Cerebellar cortex (tissue), 1 donor: ENCODE measurements around the gene CADPS.

Experiments
- DNase-seq: peaks from one replicate; pipeline ENCODE4 v3.0.0-alpha.2; 2015; ENCODE audit warnings: low spot score

CADPS gene

DNA sequence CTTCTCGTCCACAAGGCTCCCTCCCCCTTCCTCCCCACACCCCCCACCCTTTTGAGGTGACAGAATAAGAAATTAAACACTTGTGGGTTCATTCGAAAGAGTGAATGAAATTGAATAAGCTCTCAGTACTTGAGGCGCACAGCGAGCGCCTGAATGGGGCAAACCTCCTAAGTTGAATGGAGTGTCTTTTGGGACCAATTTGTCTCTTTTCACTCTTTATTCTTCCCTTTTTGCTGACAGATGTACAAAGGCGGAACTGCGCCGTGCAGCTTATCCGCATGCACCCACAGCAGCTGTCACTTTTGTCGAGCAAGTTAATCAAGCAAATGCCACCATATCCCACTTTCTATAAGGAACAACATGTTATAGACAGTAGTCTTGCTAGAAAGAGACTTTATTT is 454.0 kb downstream of the CADPS start:
- DNase-seq = no peak

DNA sequence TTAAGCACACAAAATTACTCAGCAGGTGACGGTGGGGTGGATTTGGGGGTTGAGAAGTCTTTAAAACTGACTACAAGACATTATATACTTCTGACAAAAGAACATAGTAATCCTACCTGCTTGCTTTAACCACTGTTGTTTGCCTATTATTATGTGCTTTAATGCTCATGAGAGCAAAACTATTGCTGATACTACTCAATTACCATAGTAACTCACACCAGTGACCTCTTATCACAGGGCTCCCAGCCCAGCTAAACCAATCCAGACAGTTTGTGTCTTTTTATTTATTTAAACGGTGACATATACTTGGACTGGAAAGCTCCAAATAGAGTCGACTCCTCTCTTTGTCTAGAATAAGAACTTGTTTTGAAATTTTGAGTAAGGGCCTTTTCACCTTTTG is 459.1 kb downstream of the CADPS start:
- DNase-seq = peak; percentile 3

GRCh38 chr3:62415312-62415801 is 459.9 kb downstream of the CADPS start:
- peak; percentile 90 for DNase-seq

DNA sequence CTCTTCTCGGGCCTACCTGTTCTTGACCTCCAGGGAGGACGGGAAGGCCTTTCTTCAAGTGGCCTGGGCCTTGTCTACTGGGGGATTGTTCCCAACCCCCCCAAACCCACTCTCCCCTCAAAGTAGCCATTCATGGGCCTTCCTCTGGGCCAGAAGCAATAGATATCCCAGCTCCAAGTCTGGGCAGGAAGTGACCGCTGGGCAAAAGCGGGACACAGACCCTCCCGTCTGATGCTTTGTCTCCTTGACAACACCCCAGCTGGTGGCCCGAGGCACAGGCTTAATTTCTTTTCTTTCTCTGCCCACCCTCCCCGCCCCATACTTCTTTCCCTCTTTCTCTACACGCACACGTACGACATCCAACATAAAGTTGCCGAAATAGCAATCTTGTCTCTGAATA is 460.4 kb downstream of the CADPS start:
- no peak for DNase-seq

GRCh38 chr3:62413687-62414086 is 461.5 kb downstream of the CADPS start:
- DNase-seq = no peak

- no peak for DNase-seq
Measured at GRCh38 chr3:62406945-62407344, 468.3 kb downstream of the CADPS start.

DNA sequence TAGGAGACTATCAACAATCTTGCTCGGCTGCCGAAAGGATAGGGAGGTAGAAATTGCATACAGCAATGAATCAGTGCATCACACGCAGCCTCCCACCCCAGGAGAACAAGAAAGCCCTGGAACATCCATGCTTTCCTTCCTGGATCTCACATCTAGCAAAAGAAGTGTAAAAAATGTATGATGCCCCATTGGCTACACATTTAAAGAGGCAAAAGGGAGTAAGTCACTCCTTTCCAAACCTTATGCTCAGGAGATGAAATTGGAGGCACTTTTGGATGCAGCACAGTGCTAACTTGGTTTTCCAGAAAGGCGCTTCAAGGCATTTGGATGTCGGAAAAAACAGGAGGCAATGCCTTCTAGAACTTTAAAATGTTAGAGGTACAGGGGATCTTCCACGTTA is 469.6 kb downstream of the CADPS start:
- no peak for DNase-seq

DNA sequence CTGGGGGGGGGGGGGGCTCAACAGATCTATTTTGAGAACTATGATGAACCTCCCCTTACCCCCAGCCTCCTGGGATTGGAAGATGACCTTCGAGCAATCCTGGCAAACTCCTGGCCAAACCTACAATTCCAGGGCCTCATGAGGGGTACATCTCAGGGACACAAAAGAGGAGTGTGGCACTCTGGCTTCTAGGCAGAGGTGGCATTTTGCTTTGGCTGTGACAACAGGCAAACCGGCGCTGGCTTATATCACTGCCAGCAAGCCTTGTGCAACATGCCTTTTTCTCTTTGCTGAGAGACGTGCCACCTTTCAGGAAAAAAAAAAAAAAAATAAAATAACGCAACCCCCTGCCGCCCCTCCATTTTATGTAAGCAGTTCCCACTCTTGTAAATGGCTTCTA is 470.1 kb downstream of the CADPS start:
- no peak for DNase-seq

DNA sequence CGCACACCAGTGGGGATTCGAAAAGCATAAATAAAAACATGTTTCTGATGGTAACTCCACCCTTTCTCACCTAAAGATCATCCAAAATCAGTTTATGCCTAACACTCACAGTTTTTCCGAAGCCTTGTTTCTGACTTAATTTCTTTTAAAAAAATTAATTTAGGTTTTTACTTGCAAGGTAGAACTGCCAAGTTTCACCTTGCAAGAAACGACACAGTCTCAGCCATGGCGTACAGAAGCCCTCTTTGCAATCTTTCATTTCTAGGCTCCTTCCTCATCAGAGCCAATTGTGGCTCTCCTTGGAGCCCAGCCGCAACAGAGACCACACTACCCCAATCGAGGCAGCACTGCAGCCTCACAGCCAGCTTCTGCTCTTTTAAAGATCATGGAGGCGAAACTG is 470.9 kb downstream of the CADPS start:
- no peak for DNase-seq

DNA sequence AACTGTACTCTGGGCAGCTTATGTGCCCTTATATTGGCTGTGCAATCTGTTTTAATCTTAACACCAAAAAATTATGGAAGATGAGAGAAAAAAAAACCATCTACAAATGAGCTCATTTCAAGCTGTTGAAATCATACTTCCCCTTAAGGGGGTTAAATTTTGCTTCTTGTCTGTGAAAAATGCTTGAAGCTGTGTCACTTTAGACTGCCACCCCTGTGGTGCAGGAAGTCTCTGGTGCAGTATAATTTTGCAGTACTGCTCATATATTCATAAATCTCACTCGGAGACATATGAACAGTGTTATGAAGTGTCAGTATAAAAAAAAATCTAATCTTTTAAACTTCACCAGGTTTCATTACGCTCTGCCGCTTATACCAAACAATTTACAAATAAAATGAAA is 471.5 kb downstream of the CADPS start:
- no peak for DNase-seq

GRCh38 chr3:62392626-62393292 is 482.5 kb downstream of the CADPS start:
- no peak for DNase-seq

DNA sequence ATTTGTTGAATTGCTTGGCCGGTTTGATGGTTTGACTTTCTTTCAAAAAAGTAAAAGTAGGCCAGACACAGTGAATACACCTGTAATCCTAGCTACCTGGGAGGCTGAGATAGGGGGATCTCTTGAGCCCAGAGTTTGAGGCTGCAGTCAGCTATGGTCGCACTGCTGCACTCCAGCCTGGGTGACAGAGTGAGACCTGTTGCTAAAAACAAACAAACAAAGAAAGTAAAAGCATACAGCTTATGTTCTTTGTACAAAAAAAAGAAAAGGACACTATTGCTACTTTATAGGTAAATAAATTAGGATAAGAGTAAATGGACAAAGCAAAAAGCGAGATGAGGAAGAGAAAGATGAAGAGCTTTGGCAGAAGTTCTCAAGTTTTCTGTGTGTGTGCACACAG is 488.0 kb downstream of the CADPS start:
- DNase-seq = no peak

DNA sequence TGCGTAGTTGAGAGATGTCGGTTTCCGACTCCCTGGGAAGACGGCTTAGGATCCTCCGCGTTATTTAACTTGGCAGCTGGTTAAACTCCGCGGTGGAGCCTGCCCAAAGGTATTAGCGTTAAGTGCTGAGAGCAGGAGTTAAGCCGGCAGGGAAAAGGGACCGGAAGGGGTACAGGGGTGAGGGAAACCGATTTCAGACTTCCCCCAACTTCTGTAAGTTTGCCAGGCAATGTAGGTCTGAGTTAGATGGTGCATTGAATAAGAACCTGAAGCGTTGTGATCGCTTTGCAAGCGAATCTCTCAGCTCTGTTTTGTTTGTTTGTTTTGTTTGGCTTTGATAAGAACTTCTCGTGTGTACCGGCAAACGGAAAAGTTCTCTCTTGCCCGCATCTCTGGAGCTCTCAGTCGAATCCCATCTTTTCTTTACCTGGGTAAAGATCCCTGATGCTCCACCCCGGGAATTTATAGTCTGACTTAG is 495.9 kb downstream of the CADPS start:
- DNase-seq = no peak

- DNase-seq = no peak
Measured at GRCh38 chr3:62378921-62379320, 496.3 kb downstream of the CADPS start.

GRCh38 chr3:62378311-62378789 is 496.9 kb downstream of the CADPS start:
- DNase-seq = no peak

GRCh38 chr3:62376906-62377877 is 498.0 kb downstream of the CADPS start:
- no peak for DNase-seq

- DNase-seq = no peak
Measured at GRCh38 chr3:62376454-62376720, 498.8 kb downstream of the CADPS start.

DNA sequence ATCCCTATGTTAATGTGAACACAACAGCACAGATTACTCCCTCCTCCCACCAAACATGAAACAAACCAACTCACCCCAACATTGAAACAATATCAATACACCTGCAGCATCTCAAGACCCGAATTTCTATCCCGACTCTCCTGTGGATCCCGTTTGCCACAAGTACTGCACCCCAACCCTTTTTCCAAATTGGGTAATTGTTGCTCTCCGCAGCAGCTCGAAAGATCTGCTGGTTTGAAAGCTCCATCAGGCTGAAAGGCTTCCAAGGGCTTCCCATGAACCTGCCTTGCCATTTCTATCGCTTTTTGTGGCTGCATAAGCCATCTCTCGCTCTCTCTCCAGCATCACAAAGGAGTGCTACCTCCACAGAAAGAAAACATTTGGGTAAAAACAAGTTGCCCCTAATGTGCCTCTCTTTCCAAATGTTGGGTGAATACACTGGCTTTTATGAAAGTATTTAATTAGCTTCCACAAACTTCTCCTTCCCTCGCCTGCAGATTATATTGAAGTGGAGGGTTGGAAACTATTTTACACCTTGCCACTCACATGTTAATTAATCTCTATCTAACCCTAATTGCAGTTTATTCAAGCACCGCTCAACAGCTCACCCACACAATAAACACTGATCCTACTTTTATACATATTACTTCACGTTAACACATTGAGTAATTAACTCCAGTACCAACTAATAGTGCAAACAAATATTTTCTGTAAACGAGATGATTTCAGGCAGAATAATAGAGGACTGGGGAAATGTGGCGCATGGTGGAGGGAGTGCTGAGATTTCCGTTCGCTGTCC is 499.4 kb downstream of the CADPS start:
- DNase-seq = no peak

- no peak for DNase-seq
Measured at GRCh38 chr3:62374341-62375218, 500.6 kb downstream of the CADPS start.

- no peak for DNase-seq
Measured at GRCh38 chr3:62373714-62374333, 501.4 kb downstream of the CADPS start.

DNA sequence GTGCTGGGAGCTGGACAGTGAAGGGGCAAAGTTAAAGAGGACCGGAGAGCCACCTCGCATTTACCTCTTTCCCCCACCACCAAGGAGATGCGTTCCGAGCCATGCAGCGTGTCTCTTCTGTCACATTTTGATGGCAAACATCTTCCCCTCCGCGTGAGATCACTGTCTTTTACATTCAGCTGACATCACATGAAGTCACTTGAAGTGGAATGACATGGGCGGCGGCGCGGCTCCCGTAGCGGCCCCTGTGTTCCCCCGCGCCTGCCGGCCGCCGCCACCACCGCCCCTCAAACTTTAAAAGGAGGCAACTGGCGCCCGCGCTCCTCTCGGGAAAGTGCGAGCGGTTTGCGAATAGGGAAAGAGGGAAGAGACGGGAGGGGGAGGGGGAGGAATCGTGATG is 502.0 kb downstream of the CADPS start, which contains the start of gene FEZF2:
TSS of gene FEZF2 (minus strand) at position 336 of the 400 bp plus-strand sequence. CDS start 682 bp downstream, outside the sequence.
- no peak for DNase-seq
